HCT116 (cell line): ENCODE data around the gene NET1. TPM values are rescaled to one million over a fixed set of nuclear protein-coding genes. Genes with fewer than 3 reads are reported as not detected.

ENCODE experiments used
- ATAC-seq: fragments of 200-7000 bp; cut with Tn5 transposase; 2 replicates; pipeline ENCODE4 v1.9.1; 2020; ENCODE audit warnings: mild to moderate bottlenecking, moderate library complexity
- BruUV-seq: library from RNA; stranded (reverse); fragments of 400-500 nt; replicated peaks from 2 replicates; lab custom pipeline; 2021; lab: Mats Ljungman, UMichigan
- CTCF ChIA-PET: fragments of 300-600 bp; sonication (Branson Sonifier 250); formaldehyde crosslinking; loops from one replicate; lab custom pipeline; 2021; ENCODE audit warnings: antibody characterized with exemption; lab: Charles Lee
- POLR2A ChIA-PET: fragments of 300-600, 350-600 bp; sonication (Branson Sonifier 250); formaldehyde crosslinking; loops from one replicate; lab custom pipeline; 2021; ENCODE audit warnings: antibody characterized with exemption; lab: Charles Lee
- RAD21 ChIA-PET, 2 experiments: fragments of 300-600 bp; sonication (Branson Sonifier 250); formaldehyde crosslinking; loops; one replicate each; lab custom pipeline; 2023; ENCODE audit warnings: low total read pairs in 2 of 2; ENCODE audit not compliant: uncharacterized antibody in 2 of 2, unreplicated experiment in 2 of 2, low non-redundant PET in 1 of 2; lab: Charles Lee
- DNase-seq: peaks from one replicate; pipeline ENCODE4 v3.0.0-alpha.2; 2010; ENCODE audit warnings: low read depth, low spot score
- H2AFZ ChIP-seq: fragments of 200-600 bp; shearing (Covaris generic), sonication (generic); 2 replicates; pipeline ENCODE4 v1.6.1; 2017; ENCODE audit warnings: low read depth, mixed run types, mixed read lengths, antibody characterized with exemption, low read length; ENCODE audit not compliant: poor library complexity, severe bottlenecking
- H3K27ac ChIP-seq: 2 replicates; pipeline ENCODE4 v1.5.1; 2012; ENCODE audit warnings: low read depth, low read length
- H3K27me3 ChIP-seq: fragments of 200-600 bp; sonication (generic); 2 replicates; pipeline ENCODE4 v1.6.1; 2016; ENCODE audit warnings: mixed run types, low read length, mixed read lengths; ENCODE audit not compliant: insufficient read depth
- H3K36me3 ChIP-seq, 2 experiments: fragments of 200-500 bp in 1 of 2; fragments of 200-600 bp in 1 of 2; sonication (Bioruptor generic) in 1 of 2; sonication (generic) in 1 of 2; 2 replicates each; pipeline versions ENCODE4 v1.5.1 to v1.6.1; 2014 to 2016; ENCODE audit warnings: low read length in 2 of 2, inconsistent platforms in 1 of 2, mixed read lengths in 1 of 2, mixed run types in 1 of 2; ENCODE audit not compliant: insufficient read depth in 2 of 2, control insufficient read depth in 1 of 2
- H3K4me1 ChIP-seq, 2 experiments: fragments of 200-600 bp in 1 of 2; sonication (generic) in 1 of 2; 2 replicates each; pipeline versions ENCODE4 v1.5.1 to v1.6.1; 2012 to 2017; ENCODE audit warnings: low read length in 2 of 2, inconsistent platforms in 1 of 2, mild to moderate bottlenecking in 1 of 2, mixed read lengths in 1 of 2, mixed run types in 1 of 2, moderate library complexity in 1 of 2; ENCODE audit not compliant: insufficient read depth in 2 of 2, control insufficient read depth in 1 of 2
- H3K4me2 ChIP-seq: fragments of 200-600 bp; sonication (generic); 2 replicates; pipeline ENCODE4 v1.6.1; 2017; ENCODE audit warnings: mixed run types, low read length, mixed read lengths
- H3K4me3 ChIP-seq, 2 experiments: fragments of 200-600 bp in 1 of 2; sonication (generic) in 1 of 2; replicated peaks in 1 of 2; 2 replicates each; pipeline ENCODE4 v1.5.1; 2011 to 2016; ENCODE audit warnings: low read length in 2 of 2, control low read depth in 1 of 2, low read depth in 1 of 2, mild to moderate bottlenecking in 1 of 2, mixed read lengths in 1 of 2, mixed run types in 1 of 2
- H3K79me2 ChIP-seq: fragments of 200-600 bp; sonication (generic); 2 replicates; pipeline ENCODE4 v1.6.1; 2017; ENCODE audit warnings: mild to moderate bottlenecking, mixed run types, low read length, moderate library complexity, mixed read lengths; ENCODE audit not compliant: insufficient read depth
- H3K9ac ChIP-seq: fragments of 200-600 bp; sonication (generic); 2 replicates; pipeline ENCODE4 v1.6.1; 2016; ENCODE audit warnings: low read length, mixed read lengths
- H3K9me2 ChIP-seq: fragments of 200-600 bp; sonication (generic), shearing (Covaris generic); 2 replicates; pipeline ENCODE4 v1.6.1; 2017; ENCODE audit warnings: mixed run types, mild to moderate bottlenecking, moderate library complexity; ENCODE audit not compliant: insufficient read depth
- H3K9me3 ChIP-seq, 2 experiments: fragments of 200-500 bp in 1 of 2; fragments of 200-600 bp in 1 of 2; sonication (Bioruptor generic) in 1 of 2; sonication (generic) in 1 of 2; 2 replicates each; pipeline ENCODE4 v1.6.1; 2014 to 2017; ENCODE audit warnings: low read length in 2 of 2, mixed read lengths in 2 of 2, inconsistent platforms in 1 of 2, low read depth in 1 of 2, mild to moderate bottlenecking in 1 of 2, mixed run types in 1 of 2, moderate library complexity in 1 of 2; ENCODE audit not compliant: control insufficient read depth in 1 of 2, insufficient read depth in 1 of 2
- H4K20me1 ChIP-seq: fragments of 200-600 bp; sonication (generic), shearing (Covaris generic); 2 replicates; pipeline ENCODE4 v1.6.1; 2017; ENCODE audit warnings: mixed run types, mild to moderate bottlenecking, moderate library complexity; ENCODE audit not compliant: insufficient read depth
- CBX3 ChIP-seq: IDR thresholded peaks from 2 replicates; pipeline ENCODE4 v1.6.1; 2012; ENCODE audit warnings: low read depth
- EGR1 ChIP-seq: IDR thresholded peaks from 2 replicates; pipeline ENCODE4 v1.6.1; 2012; ENCODE audit warnings: low read depth
- ELF1 ChIP-seq: IDR thresholded peaks from 2 replicates; pipeline ENCODE4 v1.6.1; 2012; ENCODE audit warnings: low read depth, borderline replicate concordance
- EZH2 ChIP-seq: fragments of 200-600 bp; sonication (generic); IDR thresholded peaks from 2 replicates; pipeline ENCODE4 v1.6.1; 2017; ENCODE audit warnings: antibody characterized with exemption, mixed run types
- EZH2phosphoT487 ChIP-seq: fragments of 200-600 bp; IDR thresholded peaks from 2 replicates; pipeline ENCODE4 v1.6.1; 2018; ENCODE audit warnings: antibody characterized with exemption, borderline replicate concordance
- FOSL1 ChIP-seq: IDR thresholded peaks from 2 replicates; pipeline ENCODE4 v1.6.1; 2012; ENCODE audit warnings: low read depth
- JUND ChIP-seq: IDR thresholded peaks from 2 replicates; pipeline ENCODE4 v1.6.1; 2012
- POLR2A ChIP-seq: IDR thresholded peaks from 2 replicates; pipeline ENCODE4 v1.7.0; 2011; ENCODE audit warnings: borderline replicate concordance; ENCODE audit not compliant: insufficient read depth, insufficient read length; ENCODE audit errors: extremely low read depth
- POLR2AphosphoS5 ChIP-seq: IDR thresholded peaks from 2 replicates; pipeline ENCODE4 v1.6.1; 2011; ENCODE audit warnings: mild to moderate bottlenecking, low read depth, low read length, moderate library complexity
- REST ChIP-seq: IDR thresholded peaks from 2 replicates; pipeline ENCODE4 v1.6.1; 2012; ENCODE audit warnings: low read depth
- SIN3A ChIP-seq: IDR thresholded peaks from 2 replicates; pipeline ENCODE4 v1.6.1; 2012; ENCODE audit warnings: low read depth
- ZFX ChIP-seq: fragments of 450-650 bp; IDR thresholded peaks from 2 replicates; pipeline ENCODE4 v1.6.1; 2017
- intact Hi-C: fragments of 100-400 bp; cut with micrococcal nuclease; formaldehyde crosslinking; loops from 2 replicates; pipeline ENCODE4 v1.10.0; 2022
- total RNA-seq: library from RNA; stranded (reverse); gene quantifications from one replicate; pipeline ENCODE4 v1.2.1, GENCODE V29; 2021; ENCODE audit not compliant: unreplicated experiment

Gene NET1
- total RNA-seq, 1 experiment from 2014 or later, result 51.2 TPM

DNA sequence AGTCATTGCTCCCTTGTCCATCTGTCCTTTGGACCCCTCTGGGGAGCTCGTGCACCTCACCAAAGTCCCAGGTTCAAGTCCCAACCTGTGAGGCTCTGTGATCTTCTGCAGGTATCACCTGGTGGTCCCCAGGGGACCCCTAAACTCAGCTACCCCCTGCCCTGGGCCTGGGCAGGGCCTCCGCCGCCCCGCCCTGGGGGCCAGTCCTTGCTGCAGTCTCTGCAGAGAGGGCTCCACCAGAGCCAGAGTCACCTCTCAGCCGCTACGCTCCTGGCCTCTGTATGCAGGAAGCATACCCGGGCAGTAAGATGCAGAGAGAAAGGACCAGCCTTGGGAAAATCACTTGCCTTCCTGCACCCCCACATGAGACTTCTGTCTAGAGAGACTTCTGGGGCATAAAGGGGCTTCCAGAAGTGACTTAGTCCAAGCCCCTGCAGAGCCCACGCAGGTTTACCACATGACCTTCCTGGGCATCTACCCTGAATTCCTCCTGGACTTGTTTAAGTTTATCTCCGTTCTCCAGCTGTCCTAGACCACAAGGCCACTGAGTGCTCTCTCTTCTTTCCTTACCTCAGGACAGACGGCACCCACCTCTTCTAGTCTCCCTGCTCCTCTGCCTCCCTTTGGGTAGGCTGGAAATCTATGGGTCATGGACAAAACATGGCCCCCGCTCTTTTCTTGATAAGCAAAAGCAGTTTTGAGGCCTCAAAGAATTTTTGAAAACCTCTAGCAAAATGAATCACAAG, 65.8 kb downstream of the NET1 start:
- RAD21 ChIA-PET, result no interaction called here
- no peak overlapping the region for H3K4me2 ChIP-seq
- H3K36me3 ChIP-seq, result no peaks in the 10 kb centered on the region
- DNase-seq (no peak), ATAC-seq (no peak)
- CTCF ChIA-PET, result no interaction called here
- intact Hi-C loops, result no loop called here
- H3K4me3 ChIP-seq, result no peak overlapping the region
- H3K9me2 ChIP-seq, result no peaks in the 10 kb centered on the region
- H3K27ac ChIP-seq, result no peak overlapping the region
- H3K79me2 ChIP-seq, result no peaks in the 10 kb centered on the region
- H3K9me3 ChIP-seq, result no peaks in the 10 kb centered on the region
- no peaks in the 10 kb centered on the region for H4K20me1 ChIP-seq
- H3K4me1 ChIP-seq, result no peaks in the 10 kb centered on the region
- H2AFZ ChIP-seq, result no peak overlapping the region
- BruUV-seq, result no TSS peak
- POLR2A ChIA-PET, result no interaction called here
- TF ChIP-seq EZH2 (no peak), POLR2AphosphoS5 (no peak), CBX3 (no peak), ELF1 (no peak), ZFX (no peak), EGR1 (no peak), SIN3A (no peak), REST (no peak), FOSL1 (no peak), EZH2phosphoT487 (no peak), POLR2A (no peak), JUND (no peak)
- no peak overlapping the region for H3K9ac ChIP-seq
- H3K27me3 ChIP-seq, result no peaks in the 10 kb centered on the region
